HL-60 (cell line): Measurements from ENCODE around the gene CBX8.

Source experiments
- DNase-seq, 2 experiments: peaks; one replicate each; pipeline ENCODE4 v3.0.0-alpha.2; 2010 to 2020; ENCODE audit warnings: low read depth in 1 of 2, low spot score in 1 of 2
- H3K27ac ChIP-seq: fragments of 250-450 bp; sonication (Bioruptor Pico); replicated peaks from 2 replicates; pipeline ENCODE4 v1.5.1; 2020; ENCODE audit warnings: mild to moderate bottlenecking, moderate library complexity
- H3K27me3 ChIP-seq: fragments of 250-450 bp; sonication (Bioruptor Pico); 2 replicates; pipeline ENCODE4 v1.5.1; 2021; ENCODE audit warnings: mild to moderate bottlenecking, moderate library complexity; ENCODE audit not compliant: insufficient read depth, poor library complexity, severe bottlenecking
- H3K4me3 ChIP-seq: replicated peaks from 2 replicates; pipeline ENCODE4 v1.5.1; 2011; ENCODE audit warnings: mild to moderate bottlenecking, control low read depth, low read length; ENCODE audit not compliant: insufficient read depth
- CTCF ChIP-seq: IDR thresholded peaks from one replicate; pipeline ENCODE4 v1.5.1; 2011; ENCODE audit warnings: low read length, control low read depth, inconsistent platforms; ENCODE audit not compliant: insufficient read depth
- GABPA ChIP-seq: IDR thresholded peaks from 2 replicates; pipeline ENCODE4 v1.6.1; 2012; ENCODE audit warnings: low read depth
- POLR2AphosphoS5 ChIP-seq: IDR thresholded peaks from 2 replicates; pipeline ENCODE4 v1.6.1; 2012; ENCODE audit warnings: low read depth
- REST ChIP-seq: IDR thresholded peaks from 2 replicates; pipeline ENCODE4 v1.6.1; 2012; ENCODE audit warnings: low read depth; ENCODE audit not compliant: insufficient replicate concordance
- SPI1 ChIP-seq: IDR thresholded peaks from 2 replicates; pipeline ENCODE4 v1.6.1; 2012; ENCODE audit warnings: low read depth, mild to moderate bottlenecking, borderline replicate concordance

The CBX8 gene

GRCh38 chr17:79748295-79749099 lies 48.4 kb downstream of the CBX8 start:
- no peak for DNase-seq
- Histone ChIP-seq H3K27ac (no peak overlapping the region), H3K27me3 (peaks cover 46% of the 10 kb centered on the region), H3K4me3 (no peak overlapping the region)
- TF ChIP-seq CTCF (no peak), POLR2AphosphoS5 (no peak), SPI1 (no peak), REST (no peak), GABPA (no peak)

- TF ChIP-seq SPI1 = no peak
- TF ChIP-seq REST = no peak
- no peak for TF ChIP-seq GABPA
- TF ChIP-seq CTCF = no peak
- no peak for TF ChIP-seq POLR2AphosphoS5
- no peak overlapping the region for H3K4me3 ChIP-seq
- no peak overlapping the region for H3K27ac ChIP-seq
- no peak for DNase-seq
- peaks cover 46% of the 10 kb centered on the region for H3K27me3 ChIP-seq
Measured at GRCh38 chr17:79747508-79748294, 49.2 kb downstream of the CBX8 start.

- Histone ChIP-seq H3K27ac (no peak overlapping the region), H3K27me3 (peaks cover 49% of the 10 kb centered on the region), H3K4me3 (no peak overlapping the region)
- no peak for DNase-seq
- no peak for TF ChIP-seq SPI1
- TF ChIP-seq POLR2AphosphoS5 = no peak
- TF ChIP-seq REST = no peak
- no peak for TF ChIP-seq CTCF
- no peak for TF ChIP-seq GABPA
Measured at GRCh38 chr17:79746889-79747507, 49.9 kb downstream of the CBX8 start.
